Effector memory CD4-positive, alpha-beta T cell (primary cell): ENCODE data around the gene FOXO6.

Source experiments
- DNase-seq, 3 donors: peaks; one replicate each; pipeline ENCODE4 v3.0.0-alpha.2; 2020
- H3K27ac ChIP-seq: 2 replicates; pipeline ENCODE4 v1.7.0; 2013; ENCODE audit warnings: mild to moderate bottlenecking, low read length, moderate library complexity; ENCODE audit not compliant: insufficient read depth, poor library complexity, severe bottlenecking
- H3K27me3 ChIP-seq: replicated peaks from 2 replicates; pipeline ENCODE4 v1.7.0; 2013; ENCODE audit warnings: mild to moderate bottlenecking, low read length; ENCODE audit not compliant: insufficient read depth, control insufficient read depth, poor library complexity, severe bottlenecking
- H3K36me3 ChIP-seq: 2 replicates; pipeline ENCODE4 v1.7.0; 2013; ENCODE audit warnings: mild to moderate bottlenecking, low read length, moderate library complexity; ENCODE audit not compliant: control insufficient read depth, insufficient read depth
- H3K4me1 ChIP-seq: 2 replicates; pipeline ENCODE4 v1.7.0; 2013; ENCODE audit warnings: low read length, mild to moderate bottlenecking; ENCODE audit not compliant: control insufficient read depth, insufficient read depth, poor library complexity, severe bottlenecking
- H3K4me3 ChIP-seq: 2 replicates; pipeline ENCODE4 v1.7.0; 2013; ENCODE audit warnings: low read length, low read depth, mild to moderate bottlenecking; ENCODE audit not compliant: insufficient read depth, poor library complexity, severe bottlenecking
- H3K9me3 ChIP-seq: 2 replicates; pipeline ENCODE4 v1.7.0; 2013; ENCODE audit warnings: mild to moderate bottlenecking, low read length, moderate library complexity; ENCODE audit not compliant: control insufficient read depth

The FOXO6 gene

GRCh38 chr1:41377397-41377796 is 16.2 kb downstream of the FOXO6 start:
- H3K27ac ChIP-seq, result no peak overlapping the region
- H3K27me3 ChIP-seq, result peaks cover 15% of the 10 kb centered on the region
- H3K36me3 ChIP-seq, result no peaks in the 10 kb centered on the region
- H3K4me3 ChIP-seq, result no peak overlapping the region
- DNase-seq, result no peak
- H3K9me3 ChIP-seq, result no peaks in the 10 kb centered on the region
- peaks cover 6% of the 10 kb centered on the region for H3K4me1 ChIP-seq

- peaks cover 23% of the 10 kb centered on the region for H3K27me3 ChIP-seq
- H3K9me3 ChIP-seq, result no peaks in the 10 kb centered on the region
- H3K36me3 ChIP-seq, result no peaks in the 10 kb centered on the region
- H3K4me3 ChIP-seq, result no peak overlapping the region
- H3K27ac ChIP-seq, result no peak overlapping the region
- no peak for DNase-seq
- peaks cover 15% of the 10 kb centered on the region for H3K4me1 ChIP-seq
Observed at GRCh38 chr1:41378222-41378621, 17.0 kb downstream of the FOXO6 start.

GRCh38 chr1:41378999-41379737 is 17.9 kb downstream of the FOXO6 start:
- Histone ChIP-seq H3K27ac (no peak overlapping the region), H3K36me3 (no peaks in the 10 kb centered on the region), H3K4me3 (no peak overlapping the region), H3K4me1 (peaks cover 19% of the 10 kb centered on the region), H3K9me3 (no peaks in the 10 kb centered on the region), H3K27me3 (peaks cover 25% of the 10 kb centered on the region)
- DNase-seq, result no peak

DNA sequence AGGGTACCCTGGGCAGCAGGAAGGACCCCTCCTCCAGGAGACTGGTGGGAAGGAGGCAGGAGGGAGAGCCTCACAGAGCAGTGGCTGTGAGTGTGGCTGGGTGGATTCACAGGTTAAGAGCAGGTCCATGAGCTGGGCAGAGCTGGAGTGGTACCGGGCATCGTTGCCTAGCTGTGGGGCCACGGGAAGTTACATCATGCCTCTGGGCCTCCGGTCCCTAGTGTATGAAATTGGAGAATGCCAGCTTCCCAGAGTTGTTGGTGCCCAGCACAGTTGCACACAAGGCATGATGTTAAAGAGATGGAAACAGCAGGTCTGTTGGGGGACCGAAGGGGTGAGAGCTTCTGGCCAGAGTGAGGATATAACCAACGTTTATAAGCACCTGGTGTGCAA is 18.5 kb downstream of the FOXO6 start:
- H3K9me3 ChIP-seq, result no peaks in the 10 kb centered on the region
- no peak for DNase-seq
- peaks cover 25% of the 10 kb centered on the region for H3K27me3 ChIP-seq
- H3K4me1 ChIP-seq, result peaks cover 19% of the 10 kb centered on the region
- H3K4me3 ChIP-seq, result no peak overlapping the region
- no peak overlapping the region for H3K27ac ChIP-seq
- no peaks in the 10 kb centered on the region for H3K36me3 ChIP-seq

DNA sequence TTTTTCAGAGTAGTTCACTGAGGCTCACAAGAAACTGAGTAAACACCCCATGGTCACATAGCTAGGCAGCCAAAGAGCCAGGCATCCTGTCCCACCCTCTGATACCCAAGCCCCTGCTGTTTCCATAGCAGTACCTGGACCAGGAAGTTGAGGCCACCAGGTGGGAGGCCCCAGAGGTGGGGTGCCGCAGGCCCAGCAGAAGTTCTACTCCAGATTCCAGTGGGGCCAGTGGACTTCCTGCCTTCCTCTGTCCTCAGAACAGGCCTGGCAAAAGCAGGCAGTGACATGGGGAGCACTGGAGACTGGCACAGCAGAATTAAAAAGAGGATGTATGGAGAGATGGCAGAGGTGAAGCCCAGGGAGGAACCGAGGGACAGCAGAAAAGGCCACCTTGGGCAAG is 19.0 kb downstream of the FOXO6 start:
- peaks cover 19% of the 10 kb centered on the region for H3K4me1 ChIP-seq
- H3K27ac ChIP-seq, result no peak overlapping the region
- H3K36me3 ChIP-seq, result no peaks in the 10 kb centered on the region
- DNase-seq, result no peak
- H3K9me3 ChIP-seq, result no peaks in the 10 kb centered on the region
- no peak overlapping the region for H3K4me3 ChIP-seq
- H3K27me3 ChIP-seq, result peaks cover 25% of the 10 kb centered on the region

DNA sequence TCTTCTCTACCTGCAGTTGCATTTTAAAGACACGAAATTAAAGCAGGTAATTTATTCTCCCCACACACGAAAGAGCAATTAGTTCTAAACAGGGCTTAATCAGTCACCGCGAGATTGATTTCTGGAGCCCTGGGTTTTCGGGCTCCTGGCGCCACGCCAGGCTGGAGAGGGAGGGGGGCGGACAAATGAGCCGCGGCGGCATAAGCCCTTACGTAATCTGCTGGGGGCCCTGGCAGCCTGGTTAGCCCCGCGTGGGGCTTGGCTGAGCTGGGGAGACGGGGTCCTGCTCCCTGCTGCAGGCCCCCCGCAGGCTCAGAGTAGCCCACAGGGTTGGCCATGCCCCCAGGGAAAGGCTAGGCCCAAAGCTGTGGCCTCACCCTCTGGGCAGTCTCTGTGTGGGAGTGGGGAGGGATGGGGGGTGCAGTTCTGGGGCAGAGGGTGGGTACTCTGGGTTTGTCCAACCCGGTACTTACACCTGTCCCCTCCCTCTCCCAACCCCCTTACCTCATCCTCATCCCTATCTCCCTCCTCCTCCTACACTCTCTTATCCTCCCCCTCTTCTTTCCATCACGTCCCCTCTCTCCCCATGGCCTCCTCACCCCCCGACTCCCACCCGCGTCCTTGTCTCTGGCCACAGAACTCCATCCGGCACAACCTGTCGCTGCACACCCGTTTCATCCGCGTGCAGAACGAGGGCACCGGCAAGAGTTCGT is 19.9 kb downstream of the FOXO6 start:
- Histone ChIP-seq H3K27me3 (peaks cover 25% of the 10 kb centered on the region), H3K36me3 (no peaks in the 10 kb centered on the region), H3K27ac (no peak overlapping the region), H3K4me3 (peak overlapping the region; percentile 38), H3K9me3 (no peaks in the 10 kb centered on the region), H3K4me1 (peaks cover 19% of the 10 kb centered on the region)
- no peak for DNase-seq

DNA sequence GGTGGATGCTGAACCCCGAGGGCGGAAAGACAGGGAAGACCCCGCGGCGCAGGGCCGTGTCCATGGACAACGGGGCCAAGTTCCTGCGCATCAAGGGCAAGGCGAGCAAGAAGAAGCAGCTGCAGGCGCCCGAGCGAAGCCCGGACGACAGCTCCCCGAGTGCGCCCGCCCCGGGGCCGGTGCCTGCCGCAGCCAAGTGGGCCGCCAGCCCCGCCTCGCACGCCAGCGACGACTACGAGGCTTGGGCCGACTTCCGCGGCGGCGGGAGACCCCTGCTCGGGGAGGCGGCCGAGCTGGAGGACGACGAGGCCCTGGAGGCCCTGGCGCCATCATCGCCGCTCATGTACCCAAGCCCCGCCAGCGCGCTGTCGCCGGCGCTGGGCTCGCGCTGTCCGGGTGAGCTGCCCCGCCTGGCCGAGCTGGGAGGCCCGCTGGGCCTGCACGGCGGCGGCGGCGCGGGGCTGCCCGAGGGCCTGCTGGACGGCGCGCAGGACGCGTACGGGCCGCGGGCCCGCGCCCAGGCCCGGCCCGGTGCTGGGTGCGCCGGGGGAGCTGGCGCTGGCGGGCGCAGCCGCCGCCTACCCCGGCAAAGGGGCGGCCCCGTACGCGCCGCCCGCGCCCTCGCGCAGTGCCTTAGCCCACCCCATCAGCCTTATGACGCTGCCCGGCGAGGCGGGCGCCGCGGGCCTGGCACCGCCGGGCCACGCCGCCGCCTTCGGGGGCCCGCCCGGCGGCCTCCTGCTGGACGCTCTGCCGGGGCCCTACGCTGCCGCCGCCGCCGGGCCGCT is 20.7 kb downstream of the FOXO6 start:
- DNase-seq, result no peak
- Histone ChIP-seq H3K4me1 (peaks cover 19% of the 10 kb centered on the region), H3K27me3 (peaks cover 25% of the 10 kb centered on the region), H3K9me3 (no peaks in the 10 kb centered on the region), H3K4me3 (peak overlapping the region; percentile 42), H3K36me3 (no peaks in the 10 kb centered on the region), H3K27ac (no peak overlapping the region)

- H3K9me3 ChIP-seq, result no peaks in the 10 kb centered on the region
- H3K36me3 ChIP-seq, result no peaks in the 10 kb centered on the region
- peaks cover 19% of the 10 kb centered on the region for H3K4me1 ChIP-seq
- peak overlapping the region; percentile 42 for H3K4me3 ChIP-seq
- no peak overlapping the region for H3K27ac ChIP-seq
- peaks cover 25% of the 10 kb centered on the region for H3K27me3 ChIP-seq
- no peak for DNase-seq
Observed at GRCh38 chr1:41382480-41383090, 21.4 kb downstream of the FOXO6 start.

DNA sequence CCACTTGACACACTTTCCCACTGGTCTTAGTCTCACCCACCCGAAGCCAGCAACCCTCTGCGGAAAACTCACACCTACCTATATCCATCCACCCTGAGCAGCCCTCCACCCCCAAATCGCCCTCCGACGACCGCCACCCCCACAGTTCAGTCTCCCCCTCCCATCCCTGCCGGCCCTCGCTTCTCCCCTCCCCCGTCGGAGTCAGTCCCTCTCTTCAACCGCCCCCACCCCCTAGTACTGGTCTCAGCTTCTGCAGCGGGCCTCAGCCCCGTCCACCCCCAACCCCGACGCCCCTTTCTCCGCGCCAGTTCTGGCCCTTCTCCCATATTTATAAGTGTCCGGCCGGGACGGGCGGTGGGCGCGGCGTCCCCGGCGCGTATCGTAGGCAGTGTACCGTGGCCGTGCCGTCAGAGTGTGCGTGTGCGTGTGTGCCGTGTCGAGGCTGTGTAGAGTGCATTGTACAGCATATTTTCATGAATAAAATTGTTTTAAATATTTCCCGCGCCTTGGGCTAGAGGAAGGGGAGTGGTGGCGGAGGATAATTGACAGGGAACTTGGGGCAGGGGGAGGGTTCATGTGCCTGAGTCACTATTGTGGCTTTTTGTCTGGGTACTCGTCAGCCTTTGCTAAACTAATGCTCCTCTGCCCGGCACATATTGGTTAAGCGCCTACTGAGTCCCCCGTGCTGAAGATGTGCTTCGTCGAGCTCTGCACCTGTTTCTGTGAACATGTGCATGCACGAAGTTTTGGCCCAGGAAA is 22.0 kb downstream of the FOXO6 start:
- H3K4me1 ChIP-seq, result peaks cover 19% of the 10 kb centered on the region
- DNase-seq, result no peak
- no peak overlapping the region for H3K4me3 ChIP-seq
- H3K27me3 ChIP-seq, result peaks cover 25% of the 10 kb centered on the region
- H3K36me3 ChIP-seq, result no peaks in the 10 kb centered on the region
- H3K9me3 ChIP-seq, result no peaks in the 10 kb centered on the region
- H3K27ac ChIP-seq, result no peak overlapping the region
